ENCODE results near the gene CAPN5. TPM values are rescaled to one million over a fixed set of nuclear protein-coding genes. Genes with fewer than 3 reads are reported as not detected.
A peak's percentile ranks its signal among the peaks of the same experiment; 100 is the strongest.

CAPN5 gene
- total and polyA plus RNA-seq, 2 of the 8 experiments (the other 6 are each of a cell fraction or from before 2014, with no cell fraction given) = 21.5 to 22.4 TPM

DNA sequence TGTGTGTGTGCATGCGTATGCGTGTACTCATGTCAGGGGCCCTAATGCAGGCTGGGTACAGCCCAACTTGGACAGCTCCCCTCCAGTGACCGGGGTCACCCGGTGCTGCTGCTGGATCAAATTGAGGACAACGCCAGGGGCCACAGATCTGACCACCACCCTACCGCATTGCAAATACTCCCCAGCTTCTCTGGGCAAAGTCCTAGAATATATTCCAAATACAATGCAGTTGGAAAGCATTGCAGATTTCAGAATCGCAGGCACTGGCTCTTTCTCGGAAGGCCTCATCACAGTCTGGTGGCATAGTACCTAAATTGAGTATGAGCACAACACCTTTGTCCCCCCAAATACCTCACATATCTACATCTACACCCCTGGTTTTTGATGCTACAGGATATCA lies 104.5 kb downstream of the CAPN5 start:
- POLR2A ChIA-PET (ENCODE audit: partially characterized antibody) = interaction anchor here (0.9 to 1.0 kb wide), 3 partner anchors 11 to 23 kb away, joined by 3 to 4 read pairs (median 3); no protein-coding TSS in a partner anchor
- Histone ChIP-seq H3K56ac (replicated peaks; ENCODE audit: insufficient read length, low read depth, low read length) (no peak overlapping the region), H2BK20ac (ENCODE audit: low read length) (peak overlapping the region; percentile 97), H3K23me2 (ENCODE audit: low read depth, low read length) (no peaks in the 10 kb centered on the region), H4K91ac (replicated peaks; ENCODE audit: insufficient read length, low read length) (peak overlapping the region; percentile 94), H3K27me3 (replicated peaks in 1 of 4; ENCODE audit: control insufficient read depth in 3 of 4, extremely low read depth in 1 of 4, insufficient read depth in 3 of 4, low read length in 3 of 4) (peaks cover 0 to 3% (median 0%) of the 10 kb centered on the region in 4 experiments; a peak in 1 of 7 replicates), H2BK12ac (ENCODE audit: low read depth, low read length) (peak overlapping the region; percentile 99; the same call in 1 of the 2 replicates), H4K5ac (ENCODE audit: insufficient read length, low read depth, low read length) (peak overlapping the region; percentile 48), H3K79me1 (ENCODE audit: low read depth, low read length) (no peaks in the 10 kb centered on the region), H2AFZ (ENCODE audit: low read length) (no peak overlapping the region), H2AK5ac (ENCODE audit: low read depth, low read length) (peak overlapping the region; percentile 94), H3K9ac (replicated peaks in 1 of 4; ENCODE audit: extremely low read depth in 1 of 4, low read depth in 3 of 4, low read length in 3 of 4) (no peak overlapping the region), H3K36me3 (ENCODE audit: control insufficient read depth in 2 of 4, insufficient read depth in 4 of 4, low read length in 3 of 4) (no peaks in the 10 kb centered on the region), H2BK15ac (ENCODE audit: low read length) (peak overlapping the region; percentile 99; the same call in 1 of the 2 replicates), H3K4ac (replicated peaks; ENCODE audit: insufficient read length, low read depth, low read length) (peak overlapping the region; percentile 55), H3K14ac (ENCODE audit: insufficient read length) (no peak overlapping the region), H3K18ac (ENCODE audit: extremely low read depth, low read length) (peak overlapping the region; percentile 66; the same call in 1 of the 2 replicates), H2BK120ac (replicated peaks; ENCODE audit: low read depth, low read length) (peak overlapping the region; percentile 18), H3K4me3 (ENCODE audit: extremely low read depth in 1 of 4, insufficient read depth in 2 of 4, low read depth in 3 of 4, low read length in 4 of 4) (peak overlapping the region in 1 of 4 experiments; percentile 32; a peak in 1 of 8 replicates), H3K79me2 (ENCODE audit: control insufficient read depth in 1 of 2, insufficient read depth in 2 of 2, low read length in 2 of 2) (no peaks in the 10 kb centered on the region), H3K4me2 (ENCODE audit: insufficient read depth in 1 of 2, low read depth in 2 of 2, low read length in 2 of 2) (peak overlapping the region; percentile 29 to 58; a peak in 1 of 4 replicates), H4K20me1 (replicated peaks in 1 of 2; ENCODE audit: control insufficient read depth in 1 of 2, insufficient read depth in 2 of 2, low read length in 2 of 2) (no peaks in the 10 kb centered on the region), H3K23ac (ENCODE audit: insufficient read length) (no peak overlapping the region), H2BK5ac (ENCODE audit: low read depth, low read length) (peak overlapping the region; percentile 76; the same call in 1 of the 2 replicates), H4K8ac (ENCODE audit: extremely low read depth, insufficient read depth, low read length) (no peak overlapping the region), H3K27ac (ENCODE audit: low read depth, low read length) (no peak overlapping the region), H3K9me3 (ENCODE audit: insufficient read depth in 2 of 2, low read depth in 1 of 2, low read length in 1 of 2) (no peaks in the 10 kb centered on the region), H3K4me1 (replicated peaks in 1 of 4; ENCODE audit: control insufficient read depth in 3 of 4, insufficient read depth in 4 of 4, low read length in 3 of 4) (peaks cover 20 to 56% (median 32%) of the 10 kb centered on the region in 4 experiments)
- DNase-seq (ENCODE audit: low read depth in 1 of 2, low spot score in 2 of 2) = no peak
- no peak for FAIRE-seq
- CTCF ChIA-PET (ENCODE audit: partially characterized antibody) = interaction anchor here (0.9 to 15.1 kb wide), 13 partner anchors 11 to 130 kb away, joined by 3 to 187 read pairs (median 4); partner anchors contain the start of gene MYO7A
- WGBS, 2 experiments (ENCODE audit: extremely low coverage in 1 of 2, insufficient coverage in 1 of 2, insufficient read length in 1 of 2, insufficient replicate concordance in 2 of 2, low coverage in 1 of 2, low lambda C conversion rate in 2 of 2, missing lambda C conversion rate in 1 of 2) = 86% methylated on average over 8 of the region's 8 CpGs; no CpG with 5 or more reads in 1 of the 2 experiments
- TF ChIP-seq RFX5 (IDR thresholded peaks at IDR 0.05; ENCODE audit: borderline replicate concordance, low read depth, low read length) = no peak
- TF ChIP-seq SRF (IDR thresholded peaks at IDR 0.05; ENCODE audit: low read depth, low read length) = no peak
- no peak for TF ChIP-seq NRF1 (IDR thresholded peaks at IDR 0.05; ENCODE audit: low read depth, low read length)
- TF ChIP-seq CEBPB (IDR thresholded peaks at IDR 0.05; ENCODE audit: low read depth, low read length) = no peak
- TF ChIP-seq EGR1 (IDR thresholded peaks at IDR 0.05; ENCODE audit: borderline replicate concordance, low read depth, low read length) = no peak
- no peak for TF ChIP-seq PHF8 (conservative IDR thresholded peaks at IDR 0.05; ENCODE audit: low read depth, low read length)
- TF ChIP-seq SUZ12 (IDR thresholded peaks at IDR 0.05; ENCODE audit: low read length) = no peak
